Peyer's patch (tissue), 4 donors: ENCODE results near the gene CD82.

ENCODE experiments used
- POLR2A ChIP-seq, 2 donors: fragments of 450-650 bp; IDR thresholded peaks; one replicate each; pipeline ENCODE4 v1.5.1; 2017; ENCODE audit warnings: antibody characterized with exemption in 2 of 2, mild to moderate bottlenecking in 2 of 2, moderate library complexity in 2 of 2
- TF ChIP-seq, protein P1 (sequence below), 6 experiments: fragments of 450-650 bp in 4 of 6; fragments of 200-600 bp in 2 of 6; sonication (generic) in 1 of 6; IDR thresholded peaks; one replicate each; pipeline ENCODE4 v1.5.1; 2017 to 2019; ENCODE audit warnings: antibody characterized with exemption in 6 of 6, mild to moderate bottlenecking in 3 of 6, moderate library complexity in 1 of 6

DNA sequence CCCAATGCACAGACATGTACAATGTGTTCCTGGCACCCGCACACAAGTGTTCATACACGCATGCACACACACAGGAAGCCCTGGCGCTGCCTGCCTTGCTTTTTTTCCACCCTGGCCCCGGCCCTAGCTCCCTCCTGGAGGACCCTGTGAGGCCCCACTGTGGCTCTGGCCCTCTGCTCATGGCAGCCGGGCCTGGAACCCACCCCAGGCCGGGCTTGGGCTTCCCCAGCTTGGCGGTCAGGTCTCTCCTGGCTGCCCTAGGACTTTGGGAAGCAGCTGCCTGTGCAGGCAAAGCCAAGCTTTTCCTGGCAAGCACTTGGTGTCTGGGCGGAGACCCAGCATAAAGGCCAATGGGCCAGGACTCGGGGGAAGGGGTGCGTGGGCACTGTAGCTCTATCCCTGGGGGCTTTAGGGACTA lies 30.5 kb downstream of the CD82 start:
- TF ChIP-seq POLR2A (IDR thresholded peaks at IDR 0.05) = no peak
- TF ChIP-seq, protein P1, sequence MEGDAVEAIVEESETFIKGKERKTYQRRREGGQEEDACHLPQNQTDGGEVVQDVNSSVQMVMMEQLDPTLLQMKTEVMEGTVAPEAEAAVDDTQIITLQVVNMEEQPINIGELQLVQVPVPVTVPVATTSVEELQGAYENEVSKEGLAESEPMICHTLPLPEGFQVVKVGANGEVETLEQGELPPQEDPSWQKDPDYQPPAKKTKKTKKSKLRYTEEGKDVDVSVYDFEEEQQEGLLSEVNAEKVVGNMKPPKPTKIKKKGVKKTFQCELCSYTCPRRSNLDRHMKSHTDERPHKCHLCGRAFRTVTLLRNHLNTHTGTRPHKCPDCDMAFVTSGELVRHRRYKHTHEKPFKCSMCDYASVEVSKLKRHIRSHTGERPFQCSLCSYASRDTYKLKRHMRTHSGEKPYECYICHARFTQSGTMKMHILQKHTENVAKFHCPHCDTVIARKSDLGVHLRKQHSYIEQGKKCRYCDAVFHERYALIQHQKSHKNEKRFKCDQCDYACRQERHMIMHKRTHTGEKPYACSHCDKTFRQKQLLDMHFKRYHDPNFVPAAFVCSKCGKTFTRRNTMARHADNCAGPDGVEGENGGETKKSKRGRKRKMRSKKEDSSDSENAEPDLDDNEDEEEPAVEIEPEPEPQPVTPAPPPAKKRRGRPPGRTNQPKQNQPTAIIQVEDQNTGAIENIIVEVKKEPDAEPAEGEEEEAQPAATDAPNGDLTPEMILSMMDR (IDR thresholded peaks at IDR 0.05) = no peak
